Coronary artery (tissue), 2 donors: ENCODE data around the gene AIFM2.
A peak's percentile ranks its signal among the peaks of the same experiment; 100 is the strongest.

ENCODE experiments used
- DNase-seq: peaks from one replicate; pipeline ENCODE4 v3.0.0-alpha.2; 2017; ENCODE audit warnings: low spot score
- H3K27ac ChIP-seq, 2 donors: fragments of 200-600 bp; sonication (generic); one replicate each; pipeline ENCODE4 v1.5.1; 2016 to 2019
- H3K4me3 ChIP-seq: fragments of 200-600 bp; sonication (generic); 2 replicates; pipeline ENCODE4 v1.5.1; 2016; ENCODE audit warnings: mild to moderate bottlenecking, moderate library complexity
- CTCF ChIP-seq: fragments of 200-600 bp; sonication (generic); IDR thresholded peaks from one replicate; pipeline ENCODE4 v1.5.1; 2019; ENCODE audit warnings: antibody characterized with exemption

The AIFM2 gene

DNA sequence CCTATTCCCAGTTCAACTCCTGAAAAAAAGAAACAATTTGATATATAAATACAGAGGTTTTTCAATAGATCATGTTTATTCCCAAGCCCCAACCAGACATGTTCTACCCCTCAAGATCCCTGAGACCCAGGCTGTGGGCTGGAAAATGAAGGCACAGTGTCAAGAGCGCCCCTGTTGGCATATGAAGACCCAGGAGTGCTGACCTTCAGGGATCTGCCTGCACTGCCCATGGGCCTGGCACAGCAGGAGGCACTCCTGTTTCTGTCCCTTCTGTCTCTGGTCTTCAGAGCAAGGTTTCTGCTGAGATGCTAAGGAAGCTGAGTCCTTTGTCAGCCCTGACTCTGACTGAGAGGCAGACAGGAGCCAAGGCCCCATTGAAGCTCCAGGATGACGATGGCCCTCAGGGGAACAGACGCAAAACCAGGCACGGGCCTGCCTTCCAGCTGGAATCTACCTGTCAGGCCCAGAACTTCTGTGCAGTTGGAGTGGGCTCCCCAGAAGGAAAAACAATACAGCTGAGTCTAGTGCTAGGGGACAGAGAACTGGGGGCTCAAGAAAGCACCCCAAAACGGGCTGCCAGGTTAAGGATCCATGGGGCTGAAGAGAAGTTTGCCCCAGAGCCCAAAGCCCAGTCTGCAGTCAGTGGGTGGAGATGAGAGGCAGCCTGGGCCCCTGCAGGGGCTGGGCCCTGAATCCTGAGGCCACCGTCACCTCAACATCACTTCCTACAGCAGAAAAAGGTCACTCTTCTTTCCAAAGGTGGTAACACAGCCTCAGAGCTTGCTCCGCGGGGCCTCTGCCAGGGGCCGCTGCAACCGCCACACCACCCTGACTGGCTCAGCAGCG, 6.7 kb upstream of the AIFM2 start:
- Histone ChIP-seq H3K4me3 (no peak overlapping the region), H3K27ac (no peak overlapping the region)
- no peak for DNase-seq
- no peak for TF ChIP-seq CTCF

DNA sequence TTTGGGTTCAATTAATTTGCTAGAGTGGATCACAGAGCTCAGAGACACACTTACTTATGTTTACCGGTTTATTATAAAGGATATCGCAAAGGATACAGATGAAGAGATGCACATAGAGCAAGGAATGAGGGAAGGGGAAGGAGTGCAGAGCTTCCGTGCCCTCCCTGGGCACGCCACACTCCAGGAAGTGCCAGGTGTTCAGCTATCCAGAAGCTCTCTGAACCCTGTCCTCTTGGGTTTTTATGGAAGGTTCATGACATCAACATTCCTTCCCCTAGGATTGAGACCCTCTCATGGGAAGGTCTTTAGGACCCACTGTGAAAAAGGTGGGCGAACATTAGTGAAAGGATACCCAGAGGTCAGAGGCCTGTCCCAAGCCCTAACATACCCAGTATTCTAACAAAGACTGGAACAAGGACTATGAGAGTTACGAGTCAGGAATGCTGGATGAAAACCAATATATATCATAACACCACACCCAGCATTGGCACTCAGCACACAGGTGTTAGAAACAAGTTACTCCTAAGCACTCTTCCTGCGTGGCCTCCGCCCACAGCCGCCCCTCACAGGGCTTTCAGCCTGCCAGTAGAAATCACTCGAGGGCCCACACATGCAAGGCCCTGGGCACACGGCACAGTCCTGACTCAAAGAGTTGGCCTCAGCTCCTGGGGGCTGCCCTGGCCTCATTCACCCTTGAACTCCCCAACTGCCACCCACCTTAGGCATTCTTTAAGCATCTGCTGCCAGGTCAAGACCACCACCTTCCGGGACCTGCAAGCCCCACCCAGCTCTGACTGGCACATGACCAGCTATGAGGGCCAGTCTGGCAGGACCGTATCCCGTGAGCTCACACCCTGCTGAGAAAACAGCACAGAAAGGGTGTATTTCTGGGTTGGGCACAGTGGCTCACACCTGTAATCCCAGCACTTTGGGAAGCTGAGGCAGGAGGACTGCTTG, 5.6 kb upstream of the AIFM2 start:
- peak; percentile 59 for DNase-seq
- no peak for TF ChIP-seq CTCF
- Histone ChIP-seq H3K27ac (no peak overlapping the region), H3K4me3 (no peak overlapping the region)

DNA sequence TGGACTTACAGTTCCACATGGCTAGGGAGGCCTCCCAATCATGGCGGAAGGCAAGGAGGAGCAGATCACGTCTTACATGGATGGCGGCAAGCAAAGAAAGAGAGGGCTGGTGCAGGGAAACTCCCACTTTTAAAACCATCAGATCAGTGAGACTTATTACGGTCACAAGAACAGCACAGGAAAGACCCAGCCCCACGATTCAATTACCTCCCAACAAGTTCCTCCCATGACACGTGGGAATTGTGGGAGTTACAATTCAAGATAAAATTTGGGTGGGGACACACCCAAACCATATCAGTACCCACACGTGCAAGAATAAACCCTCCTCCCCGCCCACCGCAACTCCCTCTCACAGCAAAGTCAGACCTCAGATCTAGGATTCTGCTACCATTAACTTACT, 4.5 kb upstream of the AIFM2 start:
- TF ChIP-seq CTCF: no peak
- no peak overlapping the region for H3K27ac ChIP-seq
- DNase-seq: peak; percentile 45
- no peak overlapping the region for H3K4me3 ChIP-seq

DNA sequence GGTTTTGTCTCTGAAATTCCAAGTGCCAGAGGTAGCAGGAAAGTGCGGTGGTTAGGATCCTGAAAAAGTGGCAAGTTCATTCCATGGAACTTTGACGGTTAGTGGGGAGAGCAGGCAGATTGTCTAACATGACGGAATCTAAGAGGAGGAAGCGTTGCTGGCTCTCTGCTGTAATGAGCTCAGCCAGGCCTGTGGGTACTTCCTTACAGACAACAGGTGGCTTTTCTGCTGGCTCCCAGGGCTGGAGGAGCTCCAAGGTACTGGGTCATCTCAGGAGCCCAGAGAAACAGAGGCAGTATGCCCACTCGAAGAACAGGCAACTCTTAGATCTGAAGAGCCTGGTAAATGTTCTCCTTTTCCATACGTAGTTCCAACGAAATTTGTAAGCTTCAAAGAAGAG, 3.1 kb upstream of the AIFM2 start:
- no peak for TF ChIP-seq CTCF
- Histone ChIP-seq H3K27ac (no peak overlapping the region), H3K4me3 (no peak overlapping the region)
- DNase-seq: peak; percentile 31

GRCh38 chr10:70135046-70135445, 2.4 kb upstream of the AIFM2 start:
- Histone ChIP-seq H3K27ac (no peak overlapping the region), H3K4me3 (no peak overlapping the region)
- TF ChIP-seq CTCF: no peak
- DNase-seq: peak; percentile 36

GRCh38 chr10:70131560-70131937, 1.1 kb downstream of the AIFM2 start:
- H3K27ac ChIP-seq: peak overlapping the region; percentile 27 to 85

More at GRCh38 chr10:70131560-70131937, 1.1 kb downstream of the AIFM2 start:
- peak overlapping the region; percentile 81 for H3K4me3 ChIP-seq
- DNase-seq: peak; percentile 72
- TF ChIP-seq CTCF: no peak
